HG03342 (cell line): ENCODE results near the gene RAB37.

Source experiments
- ATAC-seq: cut with Tn5 transposase; IDR thresholded peaks from one replicate; pipeline ENCODE4 v1.9.1; 2021; ENCODE audit warnings: mild to moderate bottlenecking, moderate library complexity; ENCODE audit not compliant: unreplicated experiment

RAB37 gene

GRCh38 chr17:74776990-74777389 lies 39.9 kb downstream of the RAB37 start:
- no peak for ATAC-seq

- no peak for ATAC-seq
These were observed 41.0 kb downstream of the RAB37 start for GRCh38 chr17:74777901-74778515.

GRCh38 chr17:74778960-74779359 lies 41.9 kb downstream of the RAB37 start:
- no peak for ATAC-seq

GRCh38 chr17:74779501-74779900 lies 42.4 kb downstream of the RAB37 start:
- no peak for ATAC-seq

GRCh38 chr17:74779948-74780400 lies 42.9 kb downstream of the RAB37 start:
- ATAC-seq, result peak; percentile 41

- no peak for ATAC-seq
These were observed 43.6 kb downstream of the RAB37 start for GRCh38 chr17:74780443-74781238.

- ATAC-seq, result no peak
These were observed 45.5 kb downstream of the RAB37 start for GRCh38 chr17:74782571-74782970.

GRCh38 chr17:74784125-74784810 lies 47.2 kb downstream of the RAB37 start:
- ATAC-seq, result no peak

GRCh38 chr17:74785096-74785980 lies 48.3 kb downstream of the RAB37 start:
- ATAC-seq, result no peak

GRCh38 chr17:74785981-74786360 lies 48.9 kb downstream of the RAB37 start:
- ATAC-seq, result no peak

- no peak for ATAC-seq
These were observed 49.5 kb downstream of the RAB37 start for GRCh38 chr17:74786431-74787055.

GRCh38 chr17:74790161-74791058 lies 53.4 kb downstream of the RAB37 start:
- no peak for ATAC-seq

- no peak for ATAC-seq
These were observed 55.6 kb downstream of the RAB37 start for GRCh38 chr17:74792586-74793105.

- no peak for ATAC-seq
These were observed 58.4 kb downstream of the RAB37 start for GRCh38 chr17:74795327-74796020.

GRCh38 chr17:74796211-74796610 lies 59.2 kb downstream of the RAB37 start:
- ATAC-seq, result no peak

GRCh38 chr17:74796866-74797265 lies 59.8 kb downstream of the RAB37 start:
- no peak for ATAC-seq
